Heart left ventricle (tissue), 16 donors: ENCODE measurements around the gene CFAP157. TPM values are rescaled to one million over a fixed set of nuclear protein-coding genes. Genes with fewer than 3 reads are reported as not detected.

Source experiments
- ATAC-seq, 4 donors: fragments of 200-7000 bp; cut with Tn5 transposase; one replicate each; pipeline ENCODE4 v1.9.1; 2020 to 2022; ENCODE audit warnings: moderate library complexity in 4 of 4, mild to moderate bottlenecking in 3 of 4, moderate number of reproducible peaks in 1 of 4
- DNase-seq, 5 donors: peaks; one replicate each; pipeline ENCODE4 v3.0.0-alpha.2; 2020
- H3K27ac ChIP-seq, 12 donors: fragments of 200-600 bp; sonication (generic) in 4 of 12; one replicate each; pipeline versions ENCODE4 v1.5.0 to v1.8.0; 2016 to 2022; ENCODE audit warnings: mild to moderate bottlenecking in 2 of 12
- H3K27me3 ChIP-seq, 9 donors: fragments of 200-600 bp; sonication (generic) in 2 of 9; one replicate each; pipeline versions ENCODE4 v1.5.1 to v1.8.0; 2016 to 2022; ENCODE audit warnings: mild to moderate bottlenecking in 3 of 9
- H3K36me3 ChIP-seq, 9 donors: fragments of 200-600 bp; sonication (generic) in 2 of 9; one replicate each; pipeline versions ENCODE4 v1.5.0 to v1.8.0; 2018 to 2022; ENCODE audit warnings: mild to moderate bottlenecking in 2 of 9
- H3K4me1 ChIP-seq, 12 donors: fragments of 200-600 bp; sonication (generic) in 4 of 12; one replicate each; pipeline versions ENCODE4 v1.5.0 to v1.8.0; 2016 to 2022; ENCODE audit warnings: mild to moderate bottlenecking in 3 of 12
- H3K4me3 ChIP-seq, 12 donors: fragments of 200-600 bp; sonication (generic) in 4 of 12; one replicate each; pipeline versions ENCODE4 v1.5.0 to v1.8.0; 2017 to 2022; ENCODE audit warnings: mild to moderate bottlenecking in 9 of 12, moderate library complexity in 4 of 12
- H3K9me3 ChIP-seq, 12 donors: fragments of 200-600 bp; sonication (generic) in 4 of 12; one replicate each; pipeline versions ENCODE4 v1.5.0 to v1.8.0; 2016 to 2022; ENCODE audit warnings: mild to moderate bottlenecking in 1 of 12
- POLR2A ChIP-seq, 2 donors: fragments of 450-650 bp; IDR thresholded peaks; one replicate each; pipeline ENCODE4 v1.6.1; 2017; ENCODE audit warnings: antibody characterized with exemption in 2 of 2, mild to moderate bottlenecking in 2 of 2, moderate library complexity in 2 of 2
- WGBS, 4 donors: extraction: QIAGEN DNeasy Blood & Tissue Kit in 2 of 4; methylation state at CpG; one replicate each; pipeline versions ENCODE4 v1.1.5 to v1.1.7; 2013 to 2018; 5-methylcytosine and 5-hydroxymethylcytosine counted together
- intact Hi-C, 10 donors: fragments of 100-400 bp; cut with DNase I; formaldehyde crosslinking; loops; one replicate each; pipeline versions ENCODE4 v1.11.1 to v1.14.2; 2022
- polyA plus RNA-seq, 2 donors: library from polyadenylated mRNA; stranded (reverse); fragments of 200-250 nt; gene quantifications; one replicate each; pipeline ENCODE4 v1.2.3, GENCODE V29; 2013
- total RNA-seq, 9 donors: library from RNA; depleted of rRNA in 2 of 9; stranded (reverse); fragments of >200 nt in 2 of 9; fragmentation: NEBNext Ultra II Directional in 3 of 9; extraction: Animal tissue kit (Norgen Biotek cat#: 25700) in 3 of 9; gene quantifications; one replicate each; pipeline versions ENCODE4 v1.1.0 to v1.2.4, GENCODE V29; 2016 to 2023
- TF ChIP-seq, protein P1 (sequence below), 12 donors: fragments of 200-600 bp; sonication (generic) in 4 of 12; IDR thresholded peaks; one replicate each; pipeline versions ENCODE4 v1.5.0 to v1.8.0; 2018 to 2022; ENCODE audit warnings: antibody characterized with exemption in 12 of 12, mild to moderate bottlenecking in 5 of 12
- donor health status: ischemic (EF 13 %, LVEDD 7.1; RV severe dilation, severe dysfunction).
- donor health status: healthy with polysubstance abuse.
- donor health status: DM: no; HTN: yes; CAD: no.
- donor health status: DM: no; HTN: no; CAD: no.
- donor health status: ischemic (EF 25% LVEDD 6.9; RV normal size, moderate dysfunction).
- donor health status: ischemic (EF 25% LVEDD 5.7; RV mildly dilated, moderate dysfunction).
- donor health status: healthy.
- donor health status: DM: yes; HTN: yes; CAD: no.
- donor health status: ischemic (EF 35%, LVEDD 5.7; RV mildly dilated, moderate dysfunction).
- donor health status: nonischemic (EF 11% LVEDD 7.7; RV severe dilation, severe dysfunction).
- donor health status: DM: yes; HTN: yes; CAD: no.
- donor health status: PGD.
- donor health status: ischemic (EF 29% LVEDD 5.4; RV normal size, mild dysfunction).
- donor health status: nonischemic (EF 23%, LVEDD 6.1; RV moderate dilation, normal function).

Gene CFAP157
- total and polyA plus RNA-seq, 11 donors = 0.08 to 0.87 (median 0.11) TPM; not detected in 7

DNA sequence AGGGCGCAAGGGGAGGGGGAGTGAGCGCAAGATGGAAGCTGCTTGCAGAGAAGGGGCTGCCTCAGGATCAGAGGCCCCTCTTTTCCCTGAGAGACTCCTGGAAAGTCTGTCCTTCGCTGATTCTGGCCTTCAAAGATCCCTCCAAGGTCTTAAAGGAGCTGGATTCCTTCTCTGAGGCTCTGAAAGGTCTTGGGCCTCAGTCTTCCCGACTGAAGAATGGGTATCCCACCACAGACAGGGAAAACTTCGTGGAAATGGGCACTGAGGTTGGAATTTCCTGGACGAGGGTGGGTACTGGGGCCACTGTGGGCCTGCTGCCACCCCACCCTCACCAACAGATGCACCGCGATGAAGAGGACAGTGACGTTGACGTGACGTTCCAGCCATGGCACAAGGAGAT, 5.6 kb downstream of the CFAP157 start:
- ATAC-seq (no peak), DNase-seq (no peak)
- no peak overlapping the region for H3K27ac ChIP-seq
- no peak overlapping the region for H3K4me3 ChIP-seq
- H3K4me1 ChIP-seq = peaks cover 0 to 22% (median 13%) of the 10 kb centered on the region in 12 donors
- H3K9me3 ChIP-seq = no peaks in the 10 kb centered on the region
- intact Hi-C loops = loop anchor here in 1 of 10 donors (5.0 kb wide), 1 partner anchor 115 kb away; no protein-coding TSS in a partner anchor
- WGBS, 4 donors = 91 to 96% (median 93%) methylated on average over 11 of the region's 11 CpGs
- no peaks in the 10 kb centered on the region for H3K27me3 ChIP-seq
- TF ChIP-seq POLR2A (IDR thresholded peaks at IDR 0.05) = no peak
- TF ChIP-seq, protein P1, sequence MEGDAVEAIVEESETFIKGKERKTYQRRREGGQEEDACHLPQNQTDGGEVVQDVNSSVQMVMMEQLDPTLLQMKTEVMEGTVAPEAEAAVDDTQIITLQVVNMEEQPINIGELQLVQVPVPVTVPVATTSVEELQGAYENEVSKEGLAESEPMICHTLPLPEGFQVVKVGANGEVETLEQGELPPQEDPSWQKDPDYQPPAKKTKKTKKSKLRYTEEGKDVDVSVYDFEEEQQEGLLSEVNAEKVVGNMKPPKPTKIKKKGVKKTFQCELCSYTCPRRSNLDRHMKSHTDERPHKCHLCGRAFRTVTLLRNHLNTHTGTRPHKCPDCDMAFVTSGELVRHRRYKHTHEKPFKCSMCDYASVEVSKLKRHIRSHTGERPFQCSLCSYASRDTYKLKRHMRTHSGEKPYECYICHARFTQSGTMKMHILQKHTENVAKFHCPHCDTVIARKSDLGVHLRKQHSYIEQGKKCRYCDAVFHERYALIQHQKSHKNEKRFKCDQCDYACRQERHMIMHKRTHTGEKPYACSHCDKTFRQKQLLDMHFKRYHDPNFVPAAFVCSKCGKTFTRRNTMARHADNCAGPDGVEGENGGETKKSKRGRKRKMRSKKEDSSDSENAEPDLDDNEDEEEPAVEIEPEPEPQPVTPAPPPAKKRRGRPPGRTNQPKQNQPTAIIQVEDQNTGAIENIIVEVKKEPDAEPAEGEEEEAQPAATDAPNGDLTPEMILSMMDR (IDR thresholded peaks at IDR 0.05) = no peak
- H3K36me3 ChIP-seq = peaks cover 0 to 3% (median 0%) of the 10 kb centered on the region in 9 donors

DNA sequence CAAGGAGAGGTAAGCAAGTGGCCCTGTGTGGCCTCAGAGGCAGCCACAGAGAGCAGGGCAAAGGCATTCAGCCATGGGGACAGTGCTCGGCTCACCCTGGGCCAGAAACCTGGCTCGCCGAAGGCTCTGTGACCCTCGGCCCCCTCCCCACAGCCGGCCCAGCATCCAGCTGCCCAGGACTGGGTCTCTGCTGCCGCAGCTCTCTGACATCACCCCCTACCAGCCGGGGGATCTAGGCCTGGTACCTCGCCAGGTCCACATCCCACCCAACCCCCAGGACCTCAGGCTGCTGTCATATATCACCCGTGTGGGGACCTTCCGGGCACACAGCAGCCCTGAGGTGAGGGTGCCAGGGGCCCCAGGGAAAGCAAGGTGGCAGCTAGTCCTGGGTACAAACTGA, 6.1 kb downstream of the CFAP157 start:
- Histone ChIP-seq H3K36me3 (peaks cover 0 to 3% (median 0%) of the 10 kb centered on the region in 9 donors), H3K9me3 (no peaks in the 10 kb centered on the region), H3K27me3 (no peaks in the 10 kb centered on the region), H3K4me3 (no peak overlapping the region), H3K4me1 (peaks cover 0 to 26% (median 13%) of the 10 kb centered on the region in 12 donors), H3K27ac (no peak overlapping the region)
- intact Hi-C loops = loop anchor here in 1 of 10 donors (5.0 kb wide), 1 partner anchor 116 kb away; no protein-coding TSS in a partner anchor
- no peak for TF ChIP-seq POLR2A (IDR thresholded peaks at IDR 0.05)
- TF ChIP-seq, protein P1 (IDR thresholded peaks at IDR 0.05) = no peak
- 93 to 96% (median 94%) methylated on average over 9 to 10 of the region's 10 CpGs for WGBS, 4 donors
- DNase-seq = peak in 1 of 5 donors; percentile 49
- ATAC-seq = no peak

DNA sequence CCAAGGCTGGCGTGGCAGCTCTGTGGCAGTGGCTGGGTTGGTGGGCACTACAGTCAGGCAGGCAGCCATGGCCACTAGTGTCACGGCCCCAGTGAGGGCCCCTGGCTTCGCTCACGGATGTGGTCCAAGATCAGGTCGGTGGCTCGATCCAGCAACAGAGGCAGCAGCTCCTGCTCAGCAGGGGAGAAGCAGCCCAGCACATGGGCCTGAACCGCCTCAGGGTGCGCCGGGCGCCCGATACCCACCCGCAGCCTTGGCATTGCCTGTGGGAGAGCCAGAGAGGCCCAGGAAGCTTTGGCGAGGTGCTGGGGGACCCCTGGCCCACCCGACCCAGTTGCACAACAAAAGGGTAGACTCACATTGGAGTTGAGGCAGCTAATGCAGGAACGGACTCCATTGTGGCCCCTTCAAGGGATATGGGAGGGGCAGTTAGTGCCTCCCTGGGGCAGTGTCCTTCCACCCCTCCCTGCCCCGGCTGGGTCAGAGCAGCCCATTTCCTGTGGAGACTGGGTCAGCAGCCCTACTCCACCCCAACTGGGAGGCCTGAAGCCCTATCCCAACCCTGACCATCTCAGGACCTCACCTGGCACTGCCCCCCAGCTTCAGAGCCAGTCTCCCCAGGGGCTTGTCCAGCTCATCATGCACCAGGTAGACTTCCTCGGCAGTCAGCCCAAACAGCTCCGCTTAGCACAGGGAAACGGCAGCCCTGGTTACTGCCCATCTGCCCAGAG, 7.4 kb downstream of the CFAP157 start:
- Histone ChIP-seq H3K27me3 (no peaks in the 10 kb centered on the region), H3K27ac (no peak overlapping the region), H3K4me3 (peak overlapping the region in 11 of 12 donors; percentile 58 to 91 (median 71)), H3K4me1 (peaks cover 0 to 26% (median 13%) of the 10 kb centered on the region in 12 donors), H3K9me3 (no peaks in the 10 kb centered on the region), H3K36me3 (peaks cover 0 to 3% (median 0%) of the 10 kb centered on the region in 9 donors)
- TF ChIP-seq, protein P1 (IDR thresholded peaks at IDR 0.05) = no peak
- no peak for TF ChIP-seq POLR2A (IDR thresholded peaks at IDR 0.05)
- DNase-seq = no peak
- no peak for ATAC-seq
- intact Hi-C loops = loop anchor here in 1 of 10 donors (5.0 kb wide), 1 partner anchor 117 kb away; no protein-coding TSS in a partner anchor
- 60 to 80% (median 69%) methylated on average over 6 to 19 of the region's 19 CpGs for WGBS, 4 donors

DNA sequence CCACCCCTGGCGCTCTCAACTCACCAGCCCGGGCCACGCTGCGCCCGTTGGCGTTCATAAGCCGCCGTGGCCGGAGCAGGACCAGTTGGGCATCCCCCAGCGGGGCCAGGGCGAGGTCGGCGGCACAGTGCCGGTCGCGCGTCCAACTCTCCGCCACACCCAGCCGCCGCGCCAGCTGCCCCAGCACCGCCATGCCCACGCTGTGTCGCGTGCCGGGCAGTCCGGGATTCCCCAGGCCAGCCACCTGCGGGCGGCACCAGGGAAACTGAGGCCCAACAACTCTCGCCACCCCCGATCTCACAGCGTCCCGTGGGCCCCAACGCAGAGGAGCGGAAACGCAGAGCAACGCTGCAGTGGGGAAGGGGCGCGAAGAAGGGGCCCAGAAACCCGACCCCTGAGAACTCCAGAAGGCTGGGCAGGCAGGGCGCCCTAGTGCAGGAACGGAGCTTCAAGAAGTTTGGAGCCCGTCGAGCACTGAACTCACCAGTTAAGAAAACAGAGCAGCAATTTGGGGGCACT, 8.2 kb downstream of the CFAP157 start:
- Histone ChIP-seq H3K27me3 (no peaks in the 10 kb centered on the region), H3K4me1 (peaks cover 0 to 26% (median 13%) of the 10 kb centered on the region in 12 donors), H3K4me3 (peak overlapping the region; percentile 58 to 91 (median 71)), H3K9me3 (no peaks in the 10 kb centered on the region), H3K27ac (peak overlapping the region in 11 of 12 donors; percentile 1 to 91 (median 81)), H3K36me3 (peaks cover 0 to 3% (median 0%) of the 10 kb centered on the region in 9 donors)
- intact Hi-C loops = loop anchor here in 5 of 10 donors (1.0 to 5.0 kb wide), 5 partner anchors 16 to 118 kb away; partner anchors contain the start of gene STXBP1 (in 3 of the 5)
- 0 to 1% (median 0%) methylated on average over 20 to 44 of the region's 44 CpGs for WGBS, 4 donors
- DNase-seq (no peak), ATAC-seq (peak in 2 of 4 donors; percentile 2 to 15)
- no peak for TF ChIP-seq POLR2A (IDR thresholded peaks at IDR 0.05)
- TF ChIP-seq, protein P1 (IDR thresholded peaks at IDR 0.05) = no peak
